Ecto neural progenitor cell (in vitro differentiated cells): ENCODE results near the gene SRMS.

ENCODE experiments used
- DNase-seq: peaks from one replicate; pipeline ENCODE4 v3.0.0-alpha.2; 2018; ENCODE audit warnings: low spot score

The SRMS gene, protein sequence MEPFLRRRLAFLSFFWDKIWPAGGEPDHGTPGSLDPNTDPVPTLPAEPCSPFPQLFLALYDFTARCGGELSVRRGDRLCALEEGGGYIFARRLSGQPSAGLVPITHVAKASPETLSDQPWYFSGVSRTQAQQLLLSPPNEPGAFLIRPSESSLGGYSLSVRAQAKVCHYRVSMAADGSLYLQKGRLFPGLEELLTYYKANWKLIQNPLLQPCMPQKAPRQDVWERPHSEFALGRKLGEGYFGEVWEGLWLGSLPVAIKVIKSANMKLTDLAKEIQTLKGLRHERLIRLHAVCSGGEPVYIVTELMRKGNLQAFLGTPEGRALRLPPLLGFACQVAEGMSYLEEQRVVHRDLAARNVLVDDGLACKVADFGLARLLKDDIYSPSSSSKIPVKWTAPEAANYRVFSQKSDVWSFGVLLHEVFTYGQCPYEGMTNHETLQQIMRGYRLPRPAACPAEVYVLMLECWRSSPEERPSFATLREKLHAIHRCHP

DNA sequence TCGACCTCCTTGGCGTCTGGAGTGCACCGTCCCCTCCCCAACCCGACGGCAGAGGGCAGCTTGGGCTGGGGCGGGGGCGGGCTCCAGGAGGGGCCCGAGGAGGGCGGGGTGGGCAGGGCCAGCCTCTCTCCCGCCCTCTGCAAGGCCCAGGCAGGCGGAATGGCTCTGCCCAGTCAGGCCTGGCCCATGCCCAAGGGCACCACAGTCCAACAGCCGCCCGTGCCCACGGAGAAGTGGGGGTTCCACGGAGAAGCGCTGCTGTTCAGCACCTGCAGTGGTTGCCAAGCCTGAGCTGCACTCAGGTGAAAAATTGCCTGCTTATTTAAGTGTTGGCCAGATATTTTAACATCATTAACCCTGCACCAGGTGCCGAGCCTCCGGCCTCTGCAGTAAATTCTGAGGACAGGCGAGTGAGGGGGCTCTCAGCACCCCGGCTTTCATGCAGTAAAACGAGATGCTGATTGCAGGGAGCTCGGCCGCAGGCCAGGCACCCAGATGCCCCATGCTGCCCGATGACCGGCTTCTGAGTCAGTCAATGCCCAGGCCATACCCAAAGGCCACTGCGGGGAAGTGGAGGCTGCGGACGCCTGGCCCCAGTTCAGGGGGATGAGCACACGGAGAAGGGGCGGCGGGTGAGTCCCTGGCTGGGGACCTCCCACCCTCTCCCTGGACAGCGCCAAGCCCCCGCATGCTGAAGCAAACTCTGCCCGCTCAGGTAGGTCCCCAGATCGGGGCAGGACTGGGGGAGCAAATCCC, at the start of gene SRMS:
TSS of gene SRMS (minus strand) at position 25 of the 756 bp plus-strand sequence. CDS start 286 bp downstream, outside the sequence.
- DNase-seq, result no peak

DNA sequence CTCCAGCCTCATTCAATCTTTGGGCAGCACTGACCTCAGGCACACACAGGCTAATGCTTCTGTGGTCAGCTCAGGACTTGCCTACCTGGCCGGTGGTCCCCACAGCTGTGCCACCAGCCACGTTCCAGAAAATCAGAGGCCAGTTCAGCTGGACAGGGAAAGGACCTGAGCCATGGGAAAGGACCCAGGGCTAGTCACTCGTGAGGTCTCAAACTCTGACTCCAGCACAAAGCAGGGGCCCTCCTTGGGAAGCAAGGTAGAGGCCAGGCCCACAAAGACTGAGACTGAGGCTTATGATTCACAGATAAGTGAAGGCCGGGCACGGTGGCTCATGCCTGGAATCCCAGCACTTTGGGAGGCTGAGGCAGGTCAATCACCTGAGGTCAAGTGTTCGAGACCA, 48.9 kb upstream of the SRMS start:
- no peak for DNase-seq

DNA sequence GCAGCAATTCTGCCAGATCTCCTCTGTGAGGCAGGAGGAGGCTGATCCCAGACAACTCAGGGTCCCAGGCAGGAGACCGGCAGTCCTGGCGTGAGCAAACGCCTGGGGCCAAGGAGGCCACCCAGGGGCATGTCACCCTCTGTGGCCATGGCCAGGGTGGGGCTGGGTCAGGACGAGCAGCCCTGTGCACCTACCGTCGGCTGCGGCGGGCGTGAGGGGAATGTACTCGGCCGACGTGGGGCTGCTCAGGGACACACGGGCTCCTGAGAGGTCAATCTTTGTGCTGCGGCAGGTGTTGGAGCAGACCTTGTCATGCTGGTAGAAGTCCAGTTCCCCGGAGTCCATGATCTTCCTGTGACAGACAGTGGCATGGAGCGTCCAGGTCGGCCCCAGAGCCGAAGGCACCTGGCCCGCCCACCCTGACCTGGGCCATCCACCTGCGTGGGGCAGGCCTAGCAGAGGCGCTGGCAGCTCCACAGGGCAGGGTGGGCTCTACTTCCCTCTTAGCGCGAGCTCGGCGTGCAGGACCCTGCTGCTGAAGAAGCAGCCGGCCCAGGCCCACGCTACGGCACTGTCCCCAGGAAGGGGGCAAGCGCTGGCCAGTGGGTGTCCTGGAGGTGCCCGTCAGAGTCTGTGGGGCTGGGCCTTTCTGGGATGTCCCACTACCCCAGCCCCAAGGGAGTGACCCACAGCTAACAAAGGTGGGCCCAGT, 48.0 kb upstream of the SRMS start:
- DNase-seq, result no peak

DNA sequence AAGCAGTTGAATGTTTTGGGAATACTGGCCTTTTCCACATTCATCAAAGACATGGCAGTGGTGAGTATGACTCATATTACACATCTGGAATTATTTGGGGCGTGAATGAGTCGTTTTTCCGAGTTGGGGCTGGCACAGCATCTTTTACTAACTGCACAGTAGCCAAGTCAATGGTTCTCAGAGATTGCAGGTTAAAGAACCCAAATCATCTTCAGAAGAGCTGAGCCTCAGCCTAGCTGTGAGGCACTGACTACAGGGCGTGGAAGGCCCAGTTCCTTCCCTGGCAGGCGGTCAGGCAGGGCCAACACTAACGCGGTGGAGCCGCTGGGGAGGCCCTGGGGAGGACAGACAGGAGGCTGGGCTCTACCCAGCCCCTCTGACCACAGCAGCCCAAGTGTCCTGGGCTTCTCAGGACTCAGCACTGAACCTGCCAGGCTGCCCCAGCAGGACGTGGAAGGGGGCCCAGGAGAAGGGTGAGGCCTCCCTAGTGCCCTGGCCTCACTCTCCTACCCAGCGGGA, 46.6 kb upstream of the SRMS start:
- DNase-seq, result no peak

DNA sequence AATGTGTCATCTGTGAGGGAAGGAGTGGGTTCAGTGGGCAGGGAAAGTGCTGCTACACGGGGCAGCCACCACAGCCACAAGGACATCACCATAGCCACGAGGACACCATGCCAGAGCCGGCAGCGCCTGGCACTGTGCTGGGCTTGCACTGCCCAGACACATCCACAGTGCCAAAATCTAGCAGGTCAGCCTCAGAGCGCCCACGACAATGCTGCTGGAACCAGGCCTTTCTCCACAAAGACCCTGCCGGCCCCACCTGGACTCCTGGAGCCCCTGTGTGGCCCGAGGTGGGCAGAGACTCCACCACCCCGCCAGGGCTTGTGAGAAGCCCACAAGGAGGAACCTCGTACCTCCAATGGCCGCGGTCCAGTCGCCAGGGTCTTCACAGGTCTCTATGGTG, 45.1 kb upstream of the SRMS start:
- DNase-seq, result no peak

DNA sequence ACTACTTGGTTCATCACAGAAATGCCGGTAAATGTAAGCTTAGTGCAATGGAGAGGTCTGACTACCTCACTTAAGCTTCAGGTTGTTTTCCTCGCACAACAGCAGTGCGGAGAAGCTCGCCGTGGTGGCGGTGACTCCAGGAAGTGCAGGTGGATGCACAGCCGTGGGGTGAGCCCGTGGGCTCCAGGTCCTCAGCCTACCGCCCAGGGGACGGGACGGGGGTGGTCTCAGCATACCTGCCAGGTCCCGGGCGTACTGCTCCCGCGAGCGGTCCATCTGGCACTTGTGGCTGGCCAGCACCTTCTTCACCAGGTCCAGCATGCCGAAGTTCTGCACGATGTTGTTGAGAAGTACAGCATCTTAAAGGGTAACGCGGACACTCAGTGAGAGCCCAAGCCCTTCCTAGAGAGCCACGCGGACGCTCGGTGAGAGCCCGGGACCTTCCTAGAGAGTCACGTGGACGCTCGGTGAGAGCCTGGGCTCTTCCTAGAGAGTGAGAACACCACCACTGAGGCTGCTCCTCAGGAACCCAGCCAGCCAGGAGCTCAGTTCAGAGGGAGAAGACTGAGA, 44.3 kb upstream of the SRMS start:
- no peak for DNase-seq

DNA sequence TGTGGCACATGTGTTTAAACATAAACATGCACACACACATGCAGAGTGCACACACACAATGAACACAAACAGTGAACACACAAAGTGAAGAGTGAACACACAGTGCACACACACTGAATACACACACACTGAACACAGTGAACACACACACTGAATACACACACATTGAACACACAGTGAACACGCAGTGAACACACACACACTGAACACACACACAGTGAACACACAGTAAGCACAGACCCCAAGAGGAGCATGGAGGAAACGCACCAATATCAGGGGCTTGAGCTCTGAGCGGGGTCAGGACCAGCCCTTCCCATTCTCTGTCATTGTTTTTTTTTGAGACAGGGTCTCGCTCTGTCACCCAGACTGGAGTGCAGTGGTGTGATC, 43.6 kb upstream of the SRMS start:
- no peak for DNase-seq

DNA sequence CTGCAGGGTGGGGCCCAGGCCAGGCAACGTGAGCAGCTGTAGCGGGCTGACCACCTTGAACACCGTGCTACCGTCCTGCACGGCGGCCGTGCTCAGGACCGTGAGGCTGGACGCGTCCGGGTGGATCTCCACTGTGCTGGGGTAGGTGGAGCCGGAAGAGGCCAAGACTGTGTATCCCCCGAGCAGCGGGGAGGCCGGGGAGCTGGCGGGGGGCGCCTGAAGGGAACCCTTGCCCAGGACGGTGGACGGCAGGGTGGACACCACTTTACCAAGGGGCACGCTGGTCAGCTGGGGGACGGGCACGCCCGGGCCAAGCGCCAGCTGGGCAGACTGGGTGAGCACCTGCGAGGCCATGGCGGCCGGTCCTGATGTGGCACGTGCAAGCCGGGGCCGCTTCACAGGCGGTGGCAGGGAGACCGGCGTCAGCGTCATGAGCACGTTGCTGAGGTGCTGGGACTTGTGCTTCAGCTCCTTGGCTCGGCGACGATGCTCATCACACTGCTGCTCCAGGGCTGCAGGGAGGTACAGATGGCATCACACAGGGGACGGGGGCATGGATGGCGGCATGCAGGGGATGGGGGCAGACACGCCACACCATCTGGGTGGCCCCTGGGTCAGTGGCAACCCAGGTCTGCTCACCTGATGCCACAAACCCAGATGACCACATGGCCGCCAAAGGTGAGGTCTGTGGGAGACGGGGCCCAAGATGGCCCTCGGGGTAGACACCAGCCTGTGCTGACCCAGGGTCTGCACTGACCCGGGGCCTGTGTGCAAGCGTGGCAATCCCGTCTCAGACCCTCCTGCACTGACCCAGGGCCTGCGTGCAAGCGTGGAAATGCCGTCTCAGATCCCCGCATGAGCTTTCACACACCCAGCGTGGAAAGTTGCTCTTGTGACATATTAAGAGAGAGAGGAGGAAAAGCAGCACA, 42.9 kb upstream of the SRMS start:
- no peak for DNase-seq

DNA sequence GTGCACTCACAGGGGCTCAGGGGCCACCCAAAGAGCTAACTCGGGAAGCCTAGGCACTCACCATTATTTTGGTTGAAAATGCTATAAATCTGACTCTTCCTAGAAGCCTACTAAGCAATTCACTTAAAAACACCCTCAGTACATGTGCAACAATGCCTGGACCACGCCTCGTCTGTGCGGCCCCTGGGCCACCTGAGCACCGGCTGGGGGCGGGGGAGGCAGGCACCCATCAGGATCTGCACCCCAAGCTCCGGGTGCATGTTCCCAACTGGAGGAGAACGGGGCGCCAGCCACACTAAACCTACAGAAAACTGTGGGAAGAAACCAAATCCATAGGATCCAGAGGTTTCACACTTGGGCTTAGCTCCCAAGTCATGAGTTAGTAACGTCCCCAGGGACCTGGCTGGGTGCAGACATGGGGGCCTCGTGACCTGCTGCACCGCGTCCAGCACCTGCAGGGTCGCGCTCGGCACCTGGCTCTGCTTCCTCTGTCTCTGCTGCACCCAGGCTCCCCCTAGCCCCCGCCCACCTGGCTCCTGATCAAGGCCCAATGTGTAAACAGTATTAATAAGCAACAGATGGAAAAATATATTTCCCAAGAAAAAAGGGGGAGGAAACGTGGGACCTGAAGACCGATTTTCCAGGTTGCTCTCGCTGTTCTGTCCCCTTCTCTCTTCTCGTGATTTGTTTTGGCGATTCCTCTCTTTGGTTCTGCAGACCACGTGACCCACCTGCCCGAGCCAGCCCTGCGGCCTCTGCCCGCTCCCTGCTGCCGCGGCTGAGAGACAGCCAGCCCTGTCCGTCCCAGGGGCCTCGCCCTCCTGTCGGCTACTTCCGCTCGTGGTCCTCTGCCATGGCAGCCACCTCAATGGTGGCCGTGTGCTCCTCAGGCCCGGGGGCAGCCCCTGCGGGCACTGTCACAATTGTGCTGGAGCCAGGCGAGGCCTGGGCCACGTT, 42.0 kb upstream of the SRMS start:
- no peak for DNase-seq

DNA sequence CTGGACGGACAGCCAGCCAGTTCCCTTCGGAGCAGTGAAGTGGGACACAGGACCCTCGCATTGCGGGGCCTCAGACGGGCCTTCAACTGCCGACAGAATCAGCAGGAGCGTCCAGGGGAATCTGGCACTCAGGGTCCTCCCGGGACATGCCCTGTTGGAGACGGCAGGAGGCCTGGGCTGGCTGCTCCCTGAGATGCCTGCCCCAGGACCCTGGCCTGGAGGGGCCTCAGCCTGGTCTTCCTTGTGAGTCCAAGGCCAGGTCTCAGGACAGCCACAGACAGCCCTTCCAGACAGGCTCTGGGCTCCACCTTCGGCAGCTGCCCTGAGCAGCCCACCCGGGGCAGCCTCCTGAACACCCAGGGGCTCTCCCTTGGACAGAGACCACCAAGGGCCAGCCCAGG, 41.1 kb upstream of the SRMS start:
- DNase-seq, result no peak

DNA sequence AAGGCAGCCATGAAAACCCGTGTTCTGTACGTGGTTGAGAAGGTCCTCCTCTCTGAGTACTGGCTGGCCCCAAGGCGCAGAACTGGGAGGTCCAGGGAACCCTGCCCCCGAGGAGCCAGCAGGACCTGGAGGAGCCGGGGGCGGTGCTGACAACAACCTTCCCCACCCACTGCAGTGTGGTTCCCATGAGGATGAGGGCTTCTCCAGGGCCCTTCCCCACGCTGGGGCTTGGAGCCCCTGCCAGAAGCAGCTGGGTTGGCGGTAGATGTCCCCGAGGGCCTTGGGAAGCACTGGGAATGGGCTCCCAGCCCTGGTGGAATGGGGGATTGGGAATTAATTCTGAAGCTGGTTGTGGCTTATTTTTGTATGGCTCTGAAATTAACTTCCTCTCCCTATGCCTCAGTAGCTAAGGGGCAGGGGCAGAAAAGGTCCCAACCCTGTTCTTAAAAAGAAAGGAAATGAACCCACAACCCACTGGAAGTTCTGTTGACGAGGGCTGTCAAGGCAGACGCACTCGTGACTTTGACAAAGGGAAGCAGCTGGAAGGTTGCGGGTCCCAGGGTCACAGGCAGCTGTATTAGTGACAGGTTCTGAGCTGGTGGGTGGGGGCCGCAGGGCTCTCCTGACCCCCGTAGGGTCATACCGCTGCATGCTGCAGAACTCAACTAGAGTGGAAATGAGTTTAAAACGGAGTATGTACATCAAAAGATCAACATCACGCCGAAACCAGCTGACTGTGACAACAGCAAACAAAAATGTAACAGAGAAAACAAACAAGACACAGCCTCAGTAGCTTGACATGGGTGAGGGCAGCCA, 40.4 kb upstream of the SRMS start:
- DNase-seq, result no peak

DNA sequence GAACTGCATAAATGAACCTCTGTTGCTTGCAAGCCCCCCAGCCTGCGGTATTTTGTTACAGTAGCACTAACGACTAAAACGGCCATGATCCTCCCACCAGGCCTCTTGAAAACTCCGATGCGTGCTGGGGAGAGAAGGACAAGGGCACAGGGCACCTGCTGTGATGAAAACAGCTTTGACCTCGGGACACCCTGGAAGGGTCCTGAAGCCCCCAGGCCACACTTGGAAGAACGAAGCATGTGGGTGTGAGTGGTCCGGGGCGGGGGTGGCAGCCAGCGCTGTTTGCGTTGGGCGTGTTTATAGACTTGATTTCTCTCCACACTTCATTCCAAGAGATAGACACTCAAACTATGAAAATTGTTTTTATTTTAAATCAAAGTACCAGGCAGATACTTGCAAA, 39.7 kb upstream of the SRMS start:
- DNase-seq, result no peak

DNA sequence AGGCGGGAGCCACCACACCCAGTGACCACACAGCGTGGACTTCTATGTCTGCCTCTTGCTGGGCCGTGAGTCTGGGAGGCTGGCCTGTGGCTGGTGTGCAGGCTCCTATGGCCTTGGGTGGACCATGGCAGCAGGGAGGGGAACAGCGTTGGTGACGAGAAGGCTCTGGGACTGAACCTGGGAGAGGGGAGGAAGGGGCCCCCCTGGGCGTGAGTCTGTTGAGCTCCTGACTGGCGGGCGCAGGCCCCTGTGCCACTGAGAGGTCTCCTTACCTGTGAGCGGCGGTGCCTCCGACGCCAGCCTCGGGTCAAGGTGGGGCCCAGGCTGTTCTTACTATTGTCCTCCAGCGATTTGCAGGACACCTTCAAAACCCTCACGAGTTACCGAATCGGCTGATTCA, 39.2 kb upstream of the SRMS start:
- DNase-seq, result no peak

DNA sequence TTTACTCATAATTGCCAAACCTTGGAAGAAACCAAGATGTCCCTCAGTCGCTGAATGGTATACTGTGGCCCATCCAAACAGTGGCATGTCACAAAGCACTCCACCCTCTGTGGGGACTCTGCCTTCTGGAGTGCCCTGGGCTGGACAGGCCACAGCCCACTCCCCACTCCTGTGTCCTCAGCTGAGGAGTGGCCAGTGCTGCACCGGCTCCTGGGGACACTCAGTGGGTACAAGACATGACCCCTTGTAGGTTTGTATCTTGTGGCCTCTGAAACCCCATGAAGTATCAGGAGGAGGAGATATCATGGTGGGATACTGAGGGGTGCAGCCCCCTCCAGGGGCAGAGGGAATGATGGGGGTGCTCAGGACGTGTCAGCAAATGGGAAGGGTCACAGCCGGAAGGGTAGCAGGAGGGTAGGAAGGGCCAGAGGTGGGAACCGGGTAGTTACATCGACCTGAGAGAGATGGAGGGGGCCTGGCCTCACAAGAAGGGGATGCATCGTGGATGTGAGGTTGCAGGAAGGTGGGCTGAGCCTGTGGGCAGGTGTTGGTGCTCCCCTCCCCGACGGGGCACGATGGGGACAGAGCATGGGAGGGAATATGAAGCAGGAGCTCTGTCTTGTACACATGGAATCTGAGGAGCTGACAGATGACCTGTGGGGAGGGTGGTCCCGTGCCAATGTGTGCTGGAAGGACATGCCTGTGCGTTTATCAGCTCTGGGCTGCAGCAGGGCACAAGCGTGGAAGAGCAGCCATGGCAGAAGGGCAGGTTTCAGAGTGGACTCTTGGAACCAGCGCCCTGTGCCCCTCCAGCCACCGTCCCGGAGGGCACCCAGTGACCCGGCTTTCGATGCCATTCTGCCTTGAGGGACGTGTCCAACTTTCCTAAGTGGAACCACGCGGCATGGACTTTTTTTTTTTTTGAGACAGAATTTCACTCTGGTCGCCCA, 38.3 kb upstream of the SRMS start:
- DNase-seq, result no peak

DNA sequence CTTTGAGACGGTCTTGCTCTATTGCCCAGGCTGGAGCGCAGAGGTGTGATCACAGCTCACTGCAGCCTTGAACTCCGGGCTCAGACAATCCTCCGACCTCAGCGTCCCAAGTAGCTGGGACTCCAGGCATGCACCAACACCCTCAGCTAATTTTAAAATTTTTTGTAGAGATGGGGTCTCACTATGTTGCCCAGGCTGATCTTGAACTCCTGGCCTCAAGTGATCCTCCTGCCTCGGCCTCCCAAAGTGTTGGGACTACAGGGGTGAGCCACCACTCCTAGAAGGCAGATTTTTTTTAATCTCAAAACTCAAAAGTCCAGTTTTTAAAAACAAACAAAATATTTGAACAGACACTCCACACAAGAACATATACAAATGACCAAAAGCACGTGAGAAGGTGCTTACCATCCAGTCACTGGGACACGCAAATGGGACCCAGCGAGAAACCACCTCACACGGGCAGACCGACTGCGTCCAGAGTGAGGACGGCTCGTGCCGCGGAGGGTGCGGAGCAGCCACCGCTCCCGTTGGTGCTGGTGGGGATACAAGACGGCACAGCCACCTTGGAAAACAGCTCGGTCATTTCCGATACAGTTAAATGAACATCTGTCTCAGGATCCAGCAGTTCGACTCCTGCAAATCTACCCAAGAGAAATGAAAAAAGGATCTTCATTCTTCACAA, 35.0 kb upstream of the SRMS start:
- no peak for DNase-seq

DNA sequence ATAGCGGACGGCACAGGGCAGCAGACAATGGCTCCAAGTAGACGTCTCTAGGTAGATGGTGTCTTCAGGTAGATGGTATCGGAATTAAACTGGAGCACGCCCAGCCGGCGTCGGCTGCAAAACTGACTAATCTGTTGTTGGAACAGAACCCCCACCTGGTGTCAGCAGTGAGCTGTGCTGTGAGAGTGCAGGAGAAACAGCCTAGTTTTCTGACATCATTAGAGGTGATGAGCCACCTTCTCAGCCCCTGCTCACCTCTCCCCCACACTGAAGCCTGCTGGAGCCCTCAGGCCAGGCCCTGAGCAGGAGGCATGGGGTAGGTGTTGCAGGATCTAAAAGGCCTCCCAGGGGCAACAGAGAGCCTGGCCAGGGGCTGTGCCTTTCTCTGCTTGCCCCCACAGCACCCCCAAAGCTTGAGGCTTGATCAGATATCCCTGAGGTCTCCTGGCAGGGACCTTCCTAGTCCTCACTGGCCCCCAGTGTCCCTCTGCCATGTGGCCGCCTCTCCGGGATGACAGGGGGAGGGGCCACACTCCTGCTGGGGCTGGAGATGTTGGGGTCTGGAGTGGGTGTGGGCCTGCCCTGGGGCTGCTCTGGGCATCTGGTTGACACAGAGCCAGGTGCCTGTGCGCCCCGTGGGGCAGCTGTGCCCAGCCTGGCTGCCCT, 33.4 kb upstream of the SRMS start:
- DNase-seq, result no peak
